Lower leg skin (tissue), 3 donors: ENCODE measurements around the gene GRIK2.

ENCODE experiments used
- CTCF ChIP-seq, 3 donors: fragments of 450-650 bp; IDR thresholded peaks; one replicate each; pipeline ENCODE4 v1.5.1; 2016; ENCODE audit warnings: antibody characterized with exemption in 3 of 3, mild to moderate bottlenecking in 3 of 3, moderate library complexity in 2 of 3
- POLR2A ChIP-seq, 2 donors: fragments of 450-650 bp; IDR thresholded peaks; one replicate each; pipeline ENCODE4 v1.6.1; 2016 to 2017; ENCODE audit warnings: antibody characterized with exemption in 2 of 2, mild to moderate bottlenecking in 1 of 2, moderate library complexity in 1 of 2

GRCh38 chr6:101741474-101742171, 348.1 kb downstream of the GRIK2 start:
- TF ChIP-seq CTCF (IDR thresholded peaks at IDR 0.05): no peak
- TF ChIP-seq POLR2A (IDR thresholded peaks at IDR 0.05): no peak
